Mesendoderm (in vitro differentiated cells): ENCODE data around the gene UAP1L1.
"Not testable (repeated sequence)": the region's sequence is repeated elsewhere in the genome, so short reads cannot be mapped to it uniquely, and the experiment has no call there.

Experiments used
- DNase-seq: peaks from one replicate; pipeline ENCODE4 v3.0.0; 2013
- H2AK5ac ChIP-seq: 2 replicates; pipeline ENCODE4 v1.6.1; 2013; ENCODE audit warnings: low read length, inconsistent platforms
- H2BK120ac ChIP-seq: 2 replicates; pipeline ENCODE4 v1.6.1; 2013; ENCODE audit warnings: low read depth, mild to moderate bottlenecking, low read length, moderate library complexity, mixed read lengths
- H2BK15ac ChIP-seq: replicated peaks from 2 replicates; pipeline ENCODE4 v1.6.1; 2013; ENCODE audit warnings: low read depth, mild to moderate bottlenecking, moderate library complexity
- H2BK5ac ChIP-seq: 2 replicates; pipeline ENCODE4 v1.6.1; 2013; ENCODE audit warnings: low read length, inconsistent platforms
- H3K18ac ChIP-seq: 2 replicates; pipeline ENCODE4 v1.6.1; 2013; ENCODE audit warnings: mild to moderate bottlenecking, low read length, mixed read lengths
- H3K23ac ChIP-seq: one replicate; pipeline ENCODE4 v1.6.1; 2013; ENCODE audit warnings: low read length
- H3K27ac ChIP-seq: 2 replicates; pipeline ENCODE4 v1.5.1; 2013; ENCODE audit warnings: low read depth, mild to moderate bottlenecking, inconsistent platforms, low read length, moderate library complexity
- H3K27me3 ChIP-seq: 2 replicates; pipeline ENCODE4 v1.6.1; 2013; ENCODE audit warnings: low read length, control low read depth, mild to moderate bottlenecking, inconsistent platforms; ENCODE audit not compliant: insufficient read depth, poor library complexity
- H3K36me3 ChIP-seq: 2 replicates; pipeline ENCODE4 v1.6.1; 2013; ENCODE audit warnings: low read length, inconsistent platforms; ENCODE audit not compliant: control insufficient read depth, insufficient read depth
- H3K4ac ChIP-seq: one replicate; pipeline ENCODE4 v1.6.1; 2013; ENCODE audit warnings: low read depth, mild to moderate bottlenecking, low read length, moderate library complexity
- H3K4me1 ChIP-seq: 2 replicates; pipeline ENCODE4 v1.6.1; 2013; ENCODE audit warnings: low read depth, low read length, inconsistent platforms; ENCODE audit not compliant: control insufficient read depth
- H3K4me2 ChIP-seq: 2 replicates; pipeline ENCODE4 v1.6.1; 2013; ENCODE audit warnings: low read length
- H3K4me3 ChIP-seq: 2 replicates; pipeline ENCODE4 v1.5.1; 2013; ENCODE audit warnings: mild to moderate bottlenecking, low read length
- H3K56ac ChIP-seq: one replicate; pipeline ENCODE4 v1.6.1; 2013; ENCODE audit warnings: low read length
- H3K79me1 ChIP-seq: 2 replicates; pipeline ENCODE4 v1.6.1; 2013; ENCODE audit warnings: low read length, inconsistent platforms
- H3K79me2 ChIP-seq: 2 replicates; pipeline ENCODE4 v1.6.1; 2013; ENCODE audit warnings: mild to moderate bottlenecking, low read length; ENCODE audit not compliant: control insufficient read depth, insufficient read depth
- H3K9ac ChIP-seq: 2 replicates; pipeline ENCODE4 v1.6.1; 2013; ENCODE audit warnings: low read length, inconsistent platforms
- H4K5ac ChIP-seq: one replicate; pipeline ENCODE4 v1.6.1; 2013; ENCODE audit warnings: low read length
- H4K8ac ChIP-seq: one replicate; pipeline ENCODE4 v1.6.1; 2013; ENCODE audit warnings: low read depth, mild to moderate bottlenecking, control low read depth, low read length, moderate library complexity
- WGBS: extraction: QIAGEN DNeasy Blood & Tissue Kit; methylation state at CpG from one replicate; pipeline ENCODE4 v1.1.7; 2013; ENCODE audit warnings: low lambda C conversion rate, missing lambda C conversion rate; ENCODE audit not compliant: insufficient coverage; ENCODE audit errors: extremely low coverage; 5-methylcytosine and 5-hydroxymethylcytosine counted together

Gene UAP1L1

GRCh38 chr9:137031904-137032640 lies 45.2 kb upstream of the UAP1L1 start, which contains the start of gene FUT7:
Gene FUT7 (minus strand): TSS chr9:137032088. CDS start chr9:137031991, 97 bp downstream.
- Histone ChIP-seq H3K79me2 (no peaks in the 10 kb centered on the region), H4K8ac (no peak within 1 kb of the TSS), H3K9ac (no peak within 1 kb of the TSS), H3K4me2 (no peak within 1 kb of the TSS), H3K79me1 (no peaks in the 10 kb centered on the region), H3K23ac (no peak within 1 kb of the TSS), H3K18ac (no peak within 1 kb of the TSS), H3K36me3 (no peaks in the 10 kb centered on the region), H3K56ac (no peak within 1 kb of the TSS), H2AK5ac (no peak within 1 kb of the TSS), H2BK5ac (no peak within 1 kb of the TSS), H3K4me3 (no peak within 1 kb of the TSS), H4K5ac (no peak within 1 kb of the TSS), H3K27ac (no peak within 1 kb of the TSS), H3K4me1 (no peaks in the 10 kb centered on the region), H3K27me3 (no peaks in the 10 kb centered on the region), H2BK120ac (no peak within 1 kb of the TSS), H2BK15ac (no peak within 1 kb of the TSS), H3K4ac (no peak within 1 kb of the TSS)
- no CpG with 5 or more reads among the region's 16 CpGs for WGBS
- no peak for DNase-seq

GRCh38 chr9:137032858-137033257 lies 44.5 kb upstream of the UAP1L1 start:
- no CpG with 5 or more reads among the region's 10 CpGs for WGBS
- no peak overlapping the region for H3K56ac ChIP-seq
- no peak overlapping the region for H3K4me3 ChIP-seq
- no peak overlapping the region for H2BK15ac ChIP-seq
- no peak overlapping the region for H3K9ac ChIP-seq
- no peaks in the 10 kb centered on the region for H3K79me2 ChIP-seq
- H4K5ac ChIP-seq: no peak overlapping the region
- H2AK5ac ChIP-seq: no peak overlapping the region
- no peak overlapping the region for H3K23ac ChIP-seq
- H3K79me1 ChIP-seq: no peaks in the 10 kb centered on the region
- H4K8ac ChIP-seq: no peak overlapping the region
- H3K27ac ChIP-seq: no peak overlapping the region
- H2BK120ac ChIP-seq: no peak overlapping the region
- H3K36me3 ChIP-seq: no peaks in the 10 kb centered on the region
- no peak overlapping the region for H2BK5ac ChIP-seq
- no peak overlapping the region for H3K18ac ChIP-seq
- H3K27me3 ChIP-seq: no peaks in the 10 kb centered on the region
- H3K4me1 ChIP-seq: no peaks in the 10 kb centered on the region
- no peak overlapping the region for H3K4me2 ChIP-seq
- no peak overlapping the region for H3K4ac ChIP-seq
- DNase-seq: no peak

GRCh38 chr9:137033481-137033880 lies 43.8 kb upstream of the UAP1L1 start:
- H4K5ac ChIP-seq, H3K27me3 ChIP-seq, H3K4me1 ChIP-seq, H2BK15ac ChIP-seq, H3K79me2 ChIP-seq, H2BK120ac ChIP-seq, H2BK5ac ChIP-seq, H3K9ac ChIP-seq, H3K4me3 ChIP-seq, H4K8ac ChIP-seq, H2AK5ac ChIP-seq, H3K36me3 ChIP-seq, DNase-seq, H3K27ac ChIP-seq, H3K18ac ChIP-seq, H3K23ac ChIP-seq, H3K79me1 ChIP-seq, H3K56ac ChIP-seq, H3K4ac ChIP-seq, H3K4me2 ChIP-seq: not testable (repeated sequence)
- WGBS: no CpG with 5 or more reads among the region's 5 CpGs

GRCh38 chr9:137034039-137034708 lies 43.1 kb upstream of the UAP1L1 start:
- H3K23ac ChIP-seq: no peak overlapping the region
- no peak overlapping the region for H4K5ac ChIP-seq
- no peaks in the 10 kb centered on the region for H3K79me2 ChIP-seq
- H3K4ac ChIP-seq: no peak overlapping the region
- no peak overlapping the region for H3K4me3 ChIP-seq
- H3K18ac ChIP-seq: no peak overlapping the region
- no peaks in the 10 kb centered on the region for H3K36me3 ChIP-seq
- no peak overlapping the region for H3K27ac ChIP-seq
- H3K9ac ChIP-seq: no peak overlapping the region
- no peak overlapping the region for H2BK5ac ChIP-seq
- DNase-seq: no peak
- H3K56ac ChIP-seq: no peak overlapping the region
- no peaks in the 10 kb centered on the region for H3K27me3 ChIP-seq
- no peak overlapping the region for H2AK5ac ChIP-seq
- WGBS: no CpG with 5 or more reads among the region's 15 CpGs
- no peak overlapping the region for H2BK120ac ChIP-seq
- H3K79me1 ChIP-seq: no peaks in the 10 kb centered on the region
- no peaks in the 10 kb centered on the region for H3K4me1 ChIP-seq
- H2BK15ac ChIP-seq: no peak overlapping the region
- no peak overlapping the region for H3K4me2 ChIP-seq
- no peak overlapping the region for H4K8ac ChIP-seq

DNA sequence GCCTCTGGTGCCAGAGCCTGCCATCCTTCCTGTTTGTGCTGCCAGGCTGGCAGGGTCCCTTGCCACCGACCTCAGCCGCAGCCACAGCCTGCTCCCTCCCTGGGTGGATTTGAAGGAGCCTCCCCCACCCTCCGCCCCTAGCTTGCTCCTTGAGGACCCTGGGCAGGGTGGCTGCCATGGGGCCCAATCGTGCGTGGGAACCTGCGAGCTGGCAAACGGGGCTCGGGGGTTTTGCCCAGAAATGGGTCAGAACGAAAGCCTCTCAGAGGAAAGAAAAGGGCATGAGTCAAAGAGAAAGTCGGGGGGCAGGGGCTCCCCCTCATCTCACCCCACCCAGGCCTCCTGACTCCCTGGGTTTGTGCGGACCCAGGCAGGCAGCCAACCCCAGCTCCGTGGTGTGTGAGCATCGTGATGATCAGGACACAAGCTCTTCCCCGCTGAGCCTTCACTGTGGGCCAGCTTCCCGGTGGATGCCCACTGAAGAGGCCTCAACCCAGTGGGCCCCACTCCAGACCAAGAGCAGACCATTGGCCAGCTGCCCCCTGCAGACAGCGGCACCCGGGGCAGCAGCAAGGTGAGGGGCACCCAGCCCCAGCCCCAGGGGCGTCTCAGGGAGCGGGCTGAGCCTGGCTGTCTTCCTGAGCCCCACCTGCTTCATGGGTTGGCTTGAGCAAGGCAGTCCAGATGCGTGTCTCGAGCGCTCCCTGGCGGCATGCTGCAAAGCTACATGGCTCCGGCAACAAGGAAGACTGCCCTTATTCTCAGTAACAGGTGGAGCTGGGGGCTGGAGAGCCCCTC lies 42.4 kb upstream of the UAP1L1 start:
- Histone ChIP-seq H3K36me3 (no peaks in the 10 kb centered on the region), H3K4me3 (no peak overlapping the region), H3K4me1 (no peaks in the 10 kb centered on the region), H4K8ac (no peak overlapping the region), H3K18ac (no peak overlapping the region), H3K23ac (no peak overlapping the region), H3K4me2 (no peak overlapping the region), H3K27ac (no peak overlapping the region), H2BK15ac (no peak overlapping the region), H4K5ac (no peak overlapping the region), H2BK120ac (no peak overlapping the region), H3K4ac (no peak overlapping the region), H2BK5ac (no peak overlapping the region), H3K79me1 (no peaks in the 10 kb centered on the region), H3K9ac (no peak overlapping the region), H2AK5ac (no peak overlapping the region), H3K56ac (no peak overlapping the region), H3K27me3 (no peaks in the 10 kb centered on the region), H3K79me2 (no peaks in the 10 kb centered on the region)
- WGBS: no CpG with 5 or more reads among the region's 24 CpGs
- DNase-seq: peak; percentile 83
